GM19324 (cell line): ENCODE results near the gene FIBP.
A peak's percentile ranks its signal among the peaks of the same experiment; 100 is the strongest.

ENCODE experiments used
- ATAC-seq: cut with Tn5 transposase; IDR thresholded peaks from one replicate; pipeline ENCODE4 v1.9.1; 2021; ENCODE audit warnings: mild to moderate bottlenecking, moderate library complexity; ENCODE audit not compliant: unreplicated experiment, low FRiP score

FIBP gene

GRCh38 chr11:65888163-65888814, at the start of gene FIBP:
TSS of gene FIBP (minus strand) at chr11:65888471. CDS start at chr11:65888418, 53 bp downstream.
- peak; percentile 53 for ATAC-seq

- no peak for ATAC-seq
These were observed 49.5 kb upstream of the FIBP start for GRCh38 chr11:65937766-65938165.

GRCh38 chr11:65934014-65934413, 45.7 kb upstream of the FIBP start:
- no peak for ATAC-seq

- no peak for ATAC-seq
These were observed 44.3 kb upstream of the FIBP start for GRCh38 chr11:65932558-65932919.

GRCh38 chr11:65931773-65932557, 43.7 kb upstream of the FIBP start:
- no peak for ATAC-seq

GRCh38 chr11:65928667-65929066, 40.4 kb upstream of the FIBP start:
- no peak for ATAC-seq

- ATAC-seq, result no peak
These were observed 39.7 kb upstream of the FIBP start for GRCh38 chr11:65927904-65928397.

- ATAC-seq, result no peak
These were observed 37.1 kb upstream of the FIBP start for GRCh38 chr11:65925397-65925796.

GRCh38 chr11:65922565-65922964, 34.3 kb upstream of the FIBP start:
- no peak for ATAC-seq

- ATAC-seq, result no peak
These were observed 33.6 kb upstream of the FIBP start for GRCh38 chr11:65921876-65922275.

- ATAC-seq, result no peak
These were observed 32.8 kb upstream of the FIBP start for GRCh38 chr11:65921033-65921555.

- ATAC-seq, result no peak
These were observed 32.1 kb upstream of the FIBP start for GRCh38 chr11:65920372-65920802.

- ATAC-seq, result peak; percentile 51
These were observed 31.5 kb upstream of the FIBP start for GRCh38 chr11:65919573-65920371.

- peak; percentile 86 for ATAC-seq
These were observed 30.9 kb upstream of the FIBP start, which contains the start of gene DRAP1 for GRCh38 chr11:65919141-65919572. TSS of gene DRAP1 (plus strand) at chr11:65919426. CDS start at chr11:65919502, 76 bp downstream.

GRCh38 chr11:65918211-65919140, 30.2 kb upstream of the FIBP start, which contains the start of gene C11orf68:
TSS of gene C11orf68 (minus strand) at chr11:65919062. CDS start at chr11:65919031, 31 bp downstream.
- ATAC-seq, result peak; percentile 61

- ATAC-seq, result no peak
These were observed 29.4 kb upstream of the FIBP start for GRCh38 chr11:65917434-65918210.

- ATAC-seq, result no peak
These were observed 28.8 kb upstream of the FIBP start for GRCh38 chr11:65917077-65917433.

- ATAC-seq, result no peak
These were observed 28.1 kb upstream of the FIBP start for GRCh38 chr11:65916391-65916790.

GRCh38 chr11:65915821-65916251, 27.6 kb upstream of the FIBP start:
- ATAC-seq, result no peak
